ENCODE measurements around the gene PPFIA4.

GRCh38 chr1:203098445-203098844 is 72.2 kb downstream of the PPFIA4 start:
- TF ChIP-seq CTCF (IDR thresholded peaks at IDR 0.05 in 2 of 3, conservative IDR thresholded peaks at IDR 0.05 in 1 of 3; ENCODE audit: insufficient read depth in 2 of 3, low read depth in 1 of 3, low read length in 3 of 3) (no peak), STAT5A (IDR thresholded peaks at IDR 0.05; ENCODE audit: borderline replicate concordance, low read length) (no peak)
